ENCODE measurements around the gene CACNA1C. TPM values are rescaled to one million over a fixed set of nuclear protein-coding genes. Genes with fewer than 3 reads are reported as not detected.

The CACNA1C gene
- total RNA-seq, 4 donors from 2014 or later = 1.4 to 3.7 (median 2.2) TPM

DNA sequence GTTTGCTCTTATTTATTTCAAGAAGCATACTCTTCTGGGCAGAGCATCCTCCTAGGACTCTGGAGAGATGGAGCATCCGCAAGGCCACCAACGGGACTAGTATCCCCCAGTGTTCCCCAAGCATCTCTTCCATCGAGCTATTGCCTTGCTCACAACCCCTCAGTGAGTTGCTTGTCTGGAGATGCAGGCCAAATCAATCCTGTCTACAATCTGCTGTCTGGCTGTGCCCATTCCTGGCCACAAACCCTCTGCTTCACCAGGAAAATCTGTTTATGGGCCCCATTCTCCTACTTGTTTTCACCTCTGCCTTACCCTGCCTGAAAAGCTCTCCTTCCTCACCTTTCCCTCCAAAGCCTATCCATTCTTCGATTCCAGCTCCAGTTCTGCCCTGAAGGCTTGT lies 219.2 kb downstream of the CACNA1C start:
- Histone ChIP-seq H3K4me1 (peaks cover 17% of the 10 kb centered on the region), H3K4me3 (no peak overlapping the region), H3K9me3 (no peaks in the 10 kb centered on the region), H3K27me3 (no peaks in the 10 kb centered on the region), H3K27ac (no peak overlapping the region), H3K36me3 (no peaks in the 10 kb centered on the region)
- no peak for DNase-seq (ENCODE audit: low spot score in 2 of 2)
- 67% methylated on average over 4 of the region's 4 CpGs for WGBS
- TF ChIP-seq POLR2AphosphoS5 (IDR thresholded peaks at IDR 0.05) = no peak
- no peak for TF ChIP-seq POLR2A (IDR thresholded peaks at IDR 0.05)
- TF ChIP-seq, protein P1, sequence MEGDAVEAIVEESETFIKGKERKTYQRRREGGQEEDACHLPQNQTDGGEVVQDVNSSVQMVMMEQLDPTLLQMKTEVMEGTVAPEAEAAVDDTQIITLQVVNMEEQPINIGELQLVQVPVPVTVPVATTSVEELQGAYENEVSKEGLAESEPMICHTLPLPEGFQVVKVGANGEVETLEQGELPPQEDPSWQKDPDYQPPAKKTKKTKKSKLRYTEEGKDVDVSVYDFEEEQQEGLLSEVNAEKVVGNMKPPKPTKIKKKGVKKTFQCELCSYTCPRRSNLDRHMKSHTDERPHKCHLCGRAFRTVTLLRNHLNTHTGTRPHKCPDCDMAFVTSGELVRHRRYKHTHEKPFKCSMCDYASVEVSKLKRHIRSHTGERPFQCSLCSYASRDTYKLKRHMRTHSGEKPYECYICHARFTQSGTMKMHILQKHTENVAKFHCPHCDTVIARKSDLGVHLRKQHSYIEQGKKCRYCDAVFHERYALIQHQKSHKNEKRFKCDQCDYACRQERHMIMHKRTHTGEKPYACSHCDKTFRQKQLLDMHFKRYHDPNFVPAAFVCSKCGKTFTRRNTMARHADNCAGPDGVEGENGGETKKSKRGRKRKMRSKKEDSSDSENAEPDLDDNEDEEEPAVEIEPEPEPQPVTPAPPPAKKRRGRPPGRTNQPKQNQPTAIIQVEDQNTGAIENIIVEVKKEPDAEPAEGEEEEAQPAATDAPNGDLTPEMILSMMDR (IDR thresholded peaks at IDR 0.05) = no peak
- TF ChIP-seq EP300 (IDR thresholded peaks at IDR 0.05) = no peak

DNA sequence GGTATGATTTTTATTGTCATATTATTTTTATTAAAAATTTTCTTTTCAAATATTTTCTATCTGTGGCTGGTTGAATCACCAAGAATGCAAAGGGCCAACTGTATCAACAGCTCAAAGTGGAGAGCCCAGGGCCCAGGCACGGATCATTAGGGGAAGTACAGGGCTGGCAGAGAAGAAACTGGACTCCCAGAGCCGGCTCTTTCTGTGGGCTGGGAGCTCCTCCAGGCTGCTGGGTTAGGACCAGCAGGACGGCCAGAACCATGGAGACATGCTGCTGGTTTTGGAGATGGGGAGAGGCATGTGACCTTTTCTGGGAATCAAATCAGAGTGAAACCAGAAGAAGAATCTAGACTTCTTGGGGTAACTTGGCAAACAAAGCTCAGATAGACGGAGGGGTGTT lies 220.5 kb downstream of the CACNA1C start:
- Histone ChIP-seq H3K4me1 (peaks cover 5% of the 10 kb centered on the region), H3K27me3 (no peaks in the 10 kb centered on the region), H3K9me3 (no peaks in the 10 kb centered on the region), H3K4me3 (no peak overlapping the region), H3K27ac (no peak overlapping the region), H3K36me3 (no peaks in the 10 kb centered on the region)
- 48% methylated on average over 4 of the region's 4 CpGs for WGBS
- DNase-seq (ENCODE audit: low spot score in 2 of 2) = no peak
- TF ChIP-seq POLR2A (IDR thresholded peaks at IDR 0.05) (no peak), EP300 (IDR thresholded peaks at IDR 0.05) (no peak), POLR2AphosphoS5 (IDR thresholded peaks at IDR 0.05) (no peak)
- TF ChIP-seq, protein P1 (IDR thresholded peaks at IDR 0.05) = no peak

DNA sequence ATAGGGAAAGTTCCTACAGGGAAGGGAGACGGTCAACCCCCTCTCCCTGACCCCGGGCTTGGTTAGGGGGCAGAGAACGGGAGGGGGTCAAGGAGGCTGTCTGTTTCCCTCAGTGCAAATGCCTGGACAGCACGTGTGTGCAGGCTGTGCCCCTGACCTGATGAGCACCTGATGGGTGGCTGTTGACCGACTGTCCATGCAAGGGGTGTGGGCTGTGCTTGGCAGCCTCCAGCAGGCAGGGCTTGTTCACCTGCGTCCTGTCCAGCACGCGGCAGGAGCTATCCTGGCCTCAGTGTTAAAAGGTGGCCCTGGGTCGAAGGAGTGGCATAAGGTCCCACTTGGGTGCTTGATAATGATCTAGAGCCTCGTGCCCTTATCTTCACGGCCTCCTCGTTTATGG lies 221.0 kb downstream of the CACNA1C start:
- Histone ChIP-seq H3K27ac (no peak overlapping the region), H3K4me1 (peaks cover under 1% of the 10 kb centered on the region), H3K36me3 (no peaks in the 10 kb centered on the region), H3K4me3 (no peak overlapping the region), H3K27me3 (no peaks in the 10 kb centered on the region), H3K9me3 (no peaks in the 10 kb centered on the region)
- DNase-seq (ENCODE audit: low spot score in 2 of 2) = no peak
- TF ChIP-seq POLR2A (IDR thresholded peaks at IDR 0.05) = no peak
- WGBS = 87% methylated on average over 12 of the region's 12 CpGs

DNA sequence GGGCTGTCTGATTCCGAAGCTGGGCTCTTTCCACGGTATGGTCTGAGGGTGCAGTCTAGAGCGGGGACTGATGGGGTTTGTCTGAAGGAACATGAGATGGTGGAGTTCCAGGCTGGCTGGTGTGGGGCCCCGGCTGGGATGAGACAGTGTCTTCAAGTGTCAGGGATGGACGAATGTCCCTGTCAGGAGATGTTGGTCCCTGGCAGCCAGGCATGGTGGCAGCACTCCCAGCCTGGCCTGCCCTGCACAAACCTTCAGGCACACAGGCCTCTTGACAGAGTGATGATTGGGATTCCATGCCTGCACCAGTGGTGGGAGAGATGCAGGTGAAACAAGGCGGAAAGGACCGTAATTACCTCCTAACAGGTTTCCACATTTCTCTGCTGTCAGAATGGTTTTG lies 221.9 kb downstream of the CACNA1C start:
- Histone ChIP-seq H3K27me3 (no peaks in the 10 kb centered on the region), H3K4me3 (no peak overlapping the region), H3K4me1 (no peaks in the 10 kb centered on the region), H3K36me3 (no peaks in the 10 kb centered on the region), H3K9me3 (no peaks in the 10 kb centered on the region), H3K27ac (no peak overlapping the region)
- TF ChIP-seq, protein P1 (IDR thresholded peaks at IDR 0.05) = no peak
- TF ChIP-seq EP300 (IDR thresholded peaks at IDR 0.05) = no peak
- TF ChIP-seq POLR2A (IDR thresholded peaks at IDR 0.05) = no peak
- no peak for TF ChIP-seq POLR2AphosphoS5 (IDR thresholded peaks at IDR 0.05)
- 91% methylated on average over 7 of the region's 7 CpGs for WGBS
- no peak for DNase-seq (ENCODE audit: low spot score in 2 of 2)

DNA sequence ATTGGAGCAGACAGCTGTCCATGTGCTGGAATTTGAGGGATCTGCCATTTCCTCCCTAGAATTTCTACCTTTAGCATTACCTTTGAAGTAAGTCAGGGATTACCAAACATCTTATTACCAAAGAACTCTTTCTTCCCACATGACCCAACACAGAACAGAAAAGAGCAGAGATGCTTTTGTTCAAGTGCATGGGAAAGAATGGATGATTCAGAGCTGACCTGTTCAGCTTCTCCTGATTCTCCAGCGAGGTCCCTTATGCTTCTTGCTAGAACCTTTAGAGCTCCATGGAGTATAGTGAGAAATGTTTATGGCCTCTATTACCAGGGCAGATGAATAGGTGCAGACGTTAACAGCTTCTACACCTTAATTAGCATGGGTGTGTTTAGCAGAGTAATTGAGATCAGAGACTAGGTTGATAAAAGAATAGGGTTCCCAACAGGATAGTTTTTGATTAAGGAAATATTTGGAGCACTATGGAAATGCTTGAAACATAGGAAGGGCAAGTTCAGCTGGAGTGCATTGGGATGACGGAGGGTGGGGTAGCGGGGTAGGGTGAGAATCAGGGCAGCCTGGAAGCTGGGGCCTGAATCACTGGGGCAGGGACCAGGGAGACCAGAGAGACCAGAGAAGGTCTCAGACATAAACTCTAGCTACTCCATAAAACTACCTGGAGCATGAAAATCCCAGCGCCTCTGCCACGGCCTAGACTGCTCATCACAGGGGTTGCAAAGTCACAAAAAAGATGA lies 223.7 kb downstream of the CACNA1C start:
- Histone ChIP-seq H3K4me3 (no peak overlapping the region), H3K27ac (no peak overlapping the region), H3K27me3 (no peaks in the 10 kb centered on the region), H3K9me3 (no peaks in the 10 kb centered on the region), H3K4me1 (no peaks in the 10 kb centered on the region), H3K36me3 (no peaks in the 10 kb centered on the region)
- DNase-seq (ENCODE audit: low spot score in 2 of 2) = no peak
- TF ChIP-seq, protein P1 (IDR thresholded peaks at IDR 0.05) = no peak
- TF ChIP-seq POLR2AphosphoS5 (IDR thresholded peaks at IDR 0.05) (no peak), POLR2A (IDR thresholded peaks at IDR 0.05) (no peak), EP300 (IDR thresholded peaks at IDR 0.05) (no peak)
- WGBS = 90% methylated on average over 6 of the region's 6 CpGs

All from suprapubic skin (tissue), 4 donors.